Smooth muscle cell (in vitro differentiated cells): ENCODE results near the gene DAB1. TPM values are rescaled to one million over a fixed set of nuclear protein-coding genes. Genes with fewer than 3 reads are reported as not detected.

Experiments
- DNase-seq: peaks from one replicate; lab custom pipeline; 2025; ENCODE audit not compliant: unreplicated experiment; lab: John Stamatoyannopoulos, UW
- H2AFZ ChIP-seq: fragments of 200-600 bp; sonication (generic); 2 replicates; pipeline ENCODE4 v1.6.0; 2016; ENCODE audit warnings: antibody characterized with exemption, low read depth, mild to moderate bottlenecking
- H3F3A ChIP-seq: fragments of 200-600 bp; sonication (generic); 2 replicates; pipeline ENCODE4 v1.6.0; 2017; ENCODE audit warnings: antibody characterized with exemption, low read depth
- H3K27ac ChIP-seq: fragments of 200-600 bp; sonication (generic); 2 replicates; pipeline ENCODE4 v1.5.1; 2016; ENCODE audit warnings: low read depth, mild to moderate bottlenecking
- H3K27me3 ChIP-seq: fragments of 200-600 bp; sonication (generic); 2 replicates; pipeline ENCODE4 v1.6.1; 2016; ENCODE audit warnings: low read depth, mild to moderate bottlenecking
- H3K36me3 ChIP-seq: fragments of 200-600 bp; sonication (generic); 2 replicates; pipeline ENCODE4 v1.5.1; 2016; ENCODE audit warnings: low read depth
- H3K4me1 ChIP-seq: fragments of 200-600 bp; sonication (generic); 2 replicates; pipeline ENCODE4 v1.5.1; 2016; ENCODE audit warnings: low read depth
- H3K4me2 ChIP-seq: fragments of 200-600 bp; sonication (generic); 2 replicates; pipeline ENCODE4 v1.6.0; 2016; ENCODE audit warnings: mild to moderate bottlenecking
- H3K4me3 ChIP-seq: fragments of 200-600 bp; sonication (generic); 2 replicates; pipeline ENCODE4 v1.5.1; 2016; ENCODE audit warnings: mild to moderate bottlenecking
- H3K79me2 ChIP-seq: fragments of 200-600 bp; sonication (generic); 2 replicates; pipeline ENCODE4 v1.6.0; 2016; ENCODE audit warnings: low read depth, mild to moderate bottlenecking
- H3K9ac ChIP-seq: fragments of 200-600 bp; sonication (generic); 2 replicates; pipeline ENCODE4 v1.6.0; 2016; ENCODE audit warnings: low read depth
- H3K9me3 ChIP-seq: fragments of 200-600 bp; sonication (generic); replicated peaks from 2 replicates; pipeline ENCODE4 v1.5.1; 2016; ENCODE audit warnings: low read depth
- H4K20me1 ChIP-seq: fragments of 200-600 bp; sonication (generic); 2 replicates; pipeline ENCODE4 v1.6.0; 2016; ENCODE audit warnings: low read depth
- CTCF ChIP-seq: fragments of 200-600 bp; sonication (generic); IDR thresholded peaks from 2 replicates; pipeline ENCODE4 v1.5.1; 2017; ENCODE audit warnings: borderline replicate concordance, mild to moderate bottlenecking, antibody characterized with exemption; ENCODE audit not compliant: insufficient read depth, poor library complexity, severe bottlenecking
- WGBS: methylation state at CpG from one replicate; pipeline ENCODE4 v1.1.7; 2016; ENCODE audit warnings: low lambda C conversion rate; 5-methylcytosine and 5-hydroxymethylcytosine counted together
- polyA plus RNA-seq: library from polyadenylated mRNA; unstranded; fragments of >200 nt; fragmentation: Nextera tagmentation; extraction: Ambion mirVana; gene quantifications from 2 replicates; pipeline ENCODE4 v1.2.1, GENCODE V29; 2016
- total RNA-seq: library from RNA; depleted of rRNA; stranded (reverse); fragments of >200 nt; gene quantifications from 2 replicates; pipeline ENCODE4 v1.2.3, GENCODE V29; 2014

DAB1 gene
- total and polyA plus RNA-seq, 2 experiments from 2014 or later = 0.22 to 0.30 TPM

GRCh38 chr1:57158604-57158998 is 265.3 kb downstream of the DAB1 start:
- Histone ChIP-seq H3K9ac (no peak overlapping the region), H3F3A (no peaks in the 10 kb centered on the region), H3K27ac (no peak overlapping the region), H3K79me2 (no peaks in the 10 kb centered on the region), H3K4me2 (no peak overlapping the region), H4K20me1 (no peaks in the 10 kb centered on the region), H3K27me3 (no peaks in the 10 kb centered on the region), H3K4me1 (peaks cover 9% of the 10 kb centered on the region), H3K9me3 (no peaks in the 10 kb centered on the region), H3K36me3 (no peaks in the 10 kb centered on the region), H3K4me3 (no peak overlapping the region), H2AFZ (no peak overlapping the region)
- no peak for TF ChIP-seq CTCF
- WGBS = 41% methylated on average over 1 of the region's 1 CpG
- DNase-seq = no peak

- no peak for DNase-seq
- Histone ChIP-seq H3K36me3 (no peaks in the 10 kb centered on the region), H2AFZ (no peak overlapping the region), H3K79me2 (no peaks in the 10 kb centered on the region), H3K27me3 (no peaks in the 10 kb centered on the region), H3K9me3 (no peaks in the 10 kb centered on the region), H3K27ac (no peak overlapping the region), H3K4me2 (no peak overlapping the region), H3K4me3 (no peak overlapping the region), H4K20me1 (no peaks in the 10 kb centered on the region), H3K9ac (no peak overlapping the region), H3K4me1 (peaks cover 9% of the 10 kb centered on the region), H3F3A (no peaks in the 10 kb centered on the region)
- TF ChIP-seq CTCF = no peak
- 71% methylated on average over 8 of the region's 8 CpGs for WGBS
Measured at GRCh38 chr1:57157818-57158603, 265.8 kb downstream of the DAB1 start.

GRCh38 chr1:57156907-57157306 is 267.0 kb downstream of the DAB1 start:
- WGBS = 36% methylated on average over 3 of the region's 3 CpGs
- H3K79me2 ChIP-seq = no peaks in the 10 kb centered on the region
- no peak for TF ChIP-seq CTCF

GRCh38 chr1:57146100-57146499 is 277.8 kb downstream of the DAB1 start:
- Histone ChIP-seq H3K9ac (no peak overlapping the region), H3K4me2 (no peak overlapping the region), H3K9me3 (no peaks in the 10 kb centered on the region), H4K20me1 (no peaks in the 10 kb centered on the region), H3K79me2 (no peaks in the 10 kb centered on the region), H2AFZ (no peak overlapping the region), H3K36me3 (no peaks in the 10 kb centered on the region), H3K27me3 (peaks cover 4% of the 10 kb centered on the region), H3K4me3 (no peak overlapping the region), H3K4me1 (no peaks in the 10 kb centered on the region), H3F3A (no peaks in the 10 kb centered on the region), H3K27ac (no peak overlapping the region)
- 97% methylated on average over 2 of the region's 2 CpGs for WGBS
- DNase-seq = no peak
- TF ChIP-seq CTCF = no peak

More at GRCh38 chr1:57156907-57157306, 267.0 kb downstream of the DAB1 start:
- Histone ChIP-seq H3K9me3 (no peaks in the 10 kb centered on the region), H3K9ac (no peak overlapping the region), H3K4me1 (peaks cover 9% of the 10 kb centered on the region), H3K4me2 (no peak overlapping the region), H3K27ac (no peak overlapping the region), H4K20me1 (no peaks in the 10 kb centered on the region), H3F3A (no peaks in the 10 kb centered on the region), H3K27me3 (no peaks in the 10 kb centered on the region), H3K36me3 (no peaks in the 10 kb centered on the region), H2AFZ (no peak overlapping the region), H3K4me3 (no peak overlapping the region)
- DNase-seq = no peak
